ENCODE results near the gene APRT.
"Not testable (repeated sequence)": the region's sequence is repeated elsewhere in the genome, so short reads cannot be mapped to it uniquely, and the experiment has no call there.

The APRT gene

DNA sequence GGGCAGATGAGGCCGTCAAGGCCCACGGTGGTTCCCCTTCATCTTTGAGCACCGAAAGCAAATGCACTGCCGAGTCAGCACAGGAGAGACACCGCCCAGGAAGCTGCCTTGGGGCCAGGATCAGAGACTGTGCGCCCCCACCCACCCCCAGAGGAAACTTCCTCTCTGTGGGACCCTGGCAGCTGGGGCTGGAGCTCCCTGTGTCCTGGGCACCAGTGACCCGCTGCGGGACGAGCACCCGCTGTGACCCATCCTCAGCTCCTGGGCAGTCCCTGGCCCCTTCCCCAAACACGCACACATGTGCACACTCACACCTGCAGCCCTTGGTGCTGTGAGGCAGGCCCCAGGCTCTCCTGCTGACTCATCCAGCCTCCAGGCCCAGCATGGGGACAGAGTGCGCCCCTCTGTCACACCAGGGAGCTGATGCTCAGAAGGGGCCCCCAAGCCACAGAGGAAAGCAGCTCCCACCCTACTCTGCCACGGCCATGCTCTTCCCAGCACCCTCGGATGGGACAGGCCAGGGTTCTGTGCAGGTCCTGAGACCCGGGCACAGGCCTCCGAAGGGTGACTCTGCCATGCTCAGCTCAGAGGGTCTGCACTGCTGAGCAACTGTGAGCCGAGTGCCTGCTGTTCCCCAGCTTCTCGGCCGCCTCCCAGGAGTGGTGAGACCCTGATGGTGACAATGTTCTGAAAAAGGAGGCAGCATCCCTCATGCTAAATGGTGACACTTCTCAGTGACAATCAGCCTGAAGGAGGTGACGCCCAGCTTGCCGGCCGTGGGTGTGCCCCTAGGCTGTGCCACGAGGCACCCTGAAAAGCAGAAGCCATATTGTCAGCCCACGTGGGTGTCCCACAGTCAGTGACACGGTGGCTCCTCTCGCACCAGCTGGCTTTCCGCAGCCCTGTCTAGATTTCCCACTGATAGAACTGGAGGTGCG, 30.3 kb downstream of the APRT start:
- H3K4me1 Mint-ChIP-seq: peaks cover 61% of the 10 kb centered on the region
- ATAC-seq (peak; percentile 72), DNase-seq (ENCODE audit: low spot score in 2 of 2) (peak; percentile 53 to 83)
- no peaks in the 10 kb centered on the region for H3K9me3 Mint-ChIP-seq
- peak overlapping the region; percentile 79 for H3K4me3 Mint-ChIP-seq
- peak overlapping the region; percentile 98 for H3K27ac Mint-ChIP-seq
- H3K36me3 Mint-ChIP-seq: peaks cover 46% of the 10 kb centered on the region

GRCh38 chr16:88780142-88781062, 31.3 kb downstream of the APRT start:
- DNase-seq (ENCODE audit: low spot score in 2 of 2) (no peak), ATAC-seq (no peak)
- peak overlapping the region; percentile 79 for H3K4me3 Mint-ChIP-seq
- peaks cover 61% of the 10 kb centered on the region for H3K4me1 Mint-ChIP-seq
- peaks cover 55% of the 10 kb centered on the region for H3K36me3 Mint-ChIP-seq
- no peaks in the 10 kb centered on the region for H3K9me3 Mint-ChIP-seq
- H3K27ac Mint-ChIP-seq: peak overlapping the region; percentile 98

GRCh38 chr16:88779406-88780141, 32.2 kb downstream of the APRT start:
- Mint-ChIP-seq H3K4me3 (peak overlapping the region; percentile 79), H3K27ac (peak overlapping the region; percentile 98), H3K36me3 (peaks cover 58% of the 10 kb centered on the region), H3K9me3 (no peaks in the 10 kb centered on the region), H3K4me1 (peaks cover 66% of the 10 kb centered on the region)
- DNase-seq (ENCODE audit: low spot score in 2 of 2) (no peak), ATAC-seq (no peak)

DNA sequence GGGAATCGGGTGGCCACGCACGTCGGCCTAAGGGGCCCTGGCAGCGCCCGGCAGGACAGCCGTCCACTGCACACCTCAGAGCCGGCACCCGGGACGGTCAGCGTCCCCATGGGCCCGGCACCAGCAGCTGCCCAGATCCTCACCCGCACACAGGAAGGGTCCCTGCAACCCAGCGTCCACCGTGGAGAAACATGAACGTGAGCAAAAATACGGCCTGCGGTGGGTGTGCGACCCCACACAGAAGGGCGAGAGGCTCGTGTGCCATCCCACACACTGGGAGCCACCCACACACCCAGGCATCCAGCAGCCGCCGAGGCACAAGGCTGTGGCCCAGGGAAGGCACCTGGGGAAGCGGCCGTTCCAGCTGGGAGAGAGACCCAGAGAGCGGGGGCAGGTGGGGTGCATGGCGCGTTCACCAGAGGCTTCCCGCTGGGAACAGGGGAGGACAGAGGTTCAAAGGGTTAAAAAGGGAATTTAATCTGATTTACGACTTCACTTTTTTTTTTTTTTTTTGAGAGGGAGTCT, 33.1 kb downstream of the APRT start:
- peak overlapping the region; percentile 82 for H3K27ac Mint-ChIP-seq
- no peaks in the 10 kb centered on the region for H3K9me3 Mint-ChIP-seq
- DNase-seq (ENCODE audit: low spot score in 2 of 2) (no peak), ATAC-seq (no peak)
- H3K4me3 Mint-ChIP-seq: peak overlapping the region; percentile 79
- H3K4me1 Mint-ChIP-seq: peaks cover 72% of the 10 kb centered on the region
- peaks cover 68% of the 10 kb centered on the region for H3K36me3 Mint-ChIP-seq

DNA sequence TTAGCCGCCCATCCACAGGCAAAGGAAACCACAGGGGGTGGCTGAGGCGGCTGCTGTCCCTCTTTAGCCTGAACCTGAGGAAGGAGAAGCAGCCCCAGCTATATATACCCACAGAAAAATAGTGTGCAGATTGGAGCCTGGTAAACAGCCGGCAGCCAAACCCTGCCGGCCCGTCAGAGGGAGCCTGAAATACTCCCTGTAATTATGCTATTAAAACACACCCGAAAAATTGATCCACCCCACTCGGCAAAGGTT, 33.5 kb downstream of the APRT start:
- peaks cover 72% of the 10 kb centered on the region for H3K4me1 Mint-ChIP-seq
- H3K27ac Mint-ChIP-seq: peak overlapping the region; percentile 82
- ATAC-seq: no peak
- peaks cover 68% of the 10 kb centered on the region for H3K36me3 Mint-ChIP-seq
- DNase-seq (ENCODE audit: low spot score in 2 of 2): no peak
- no peaks in the 10 kb centered on the region for H3K9me3 Mint-ChIP-seq
- peak overlapping the region; percentile 79 for H3K4me3 Mint-ChIP-seq

- peaks cover 68% of the 10 kb centered on the region for H3K4me1 Mint-ChIP-seq
- H3K9me3 Mint-ChIP-seq: no peaks in the 10 kb centered on the region
- peak overlapping the region; percentile 82 for H3K27ac Mint-ChIP-seq
- H3K4me3 Mint-ChIP-seq: peak overlapping the region; percentile 79
- H3K36me3 Mint-ChIP-seq: peaks cover 62% of the 10 kb centered on the region
- DNase-seq (ENCODE audit: low spot score in 2 of 2) (no peak), ATAC-seq (no peak)
Observed at GRCh38 chr16:88777471-88778270, 34.1 kb downstream of the APRT start.

- peaks cover 54% of the 10 kb centered on the region for H3K36me3 Mint-ChIP-seq
- peak overlapping the region; percentile 84 for H3K27ac Mint-ChIP-seq
- no peak for DNase-seq (ENCODE audit: low spot score in 2 of 2)
- H3K4me3 Mint-ChIP-seq: no peak overlapping the region
- no peaks in the 10 kb centered on the region for H3K9me3 Mint-ChIP-seq
- no peak for ATAC-seq
- peaks cover 49% of the 10 kb centered on the region for H3K4me1 Mint-ChIP-seq
Observed at GRCh38 chr16:88775825-88776224, 35.9 kb downstream of the APRT start.

- DNase-seq (ENCODE audit: low spot score in 2 of 2): no peak
- Mint-ChIP-seq H3K4me1 (peaks cover 47% of the 10 kb centered on the region), H3K4me3 (no peak overlapping the region), H3K36me3 (peaks cover 48% of the 10 kb centered on the region), H3K27ac (peak overlapping the region; percentile 84), H3K9me3 (no peaks in the 10 kb centered on the region)
- ATAC-seq: no peak
Observed at GRCh38 chr16:88774544-88775393, 37.0 kb downstream of the APRT start.

DNA sequence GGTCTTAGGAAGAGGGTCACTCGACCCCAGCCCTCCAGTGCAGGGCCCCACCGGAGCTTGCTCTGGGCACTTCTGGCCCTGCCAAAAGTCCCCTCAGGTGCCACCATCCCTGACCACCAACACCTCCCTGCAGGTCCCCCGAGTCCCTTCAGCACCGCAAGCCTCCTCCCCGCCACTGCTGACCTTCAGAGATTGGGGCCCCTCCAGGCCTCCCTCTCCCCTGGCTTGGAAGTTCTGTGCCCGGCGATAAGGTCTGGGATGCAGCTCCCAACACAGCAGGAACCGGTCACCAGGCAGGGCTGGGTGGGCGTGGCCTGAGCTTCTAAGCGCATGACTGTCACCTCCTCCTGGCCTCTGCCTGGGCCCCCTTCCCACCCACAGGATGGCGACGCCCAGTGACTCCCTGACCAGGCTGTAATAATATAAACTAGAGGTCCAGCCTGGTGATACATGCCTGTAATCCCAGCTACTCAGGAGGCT, 37.9 kb downstream of the APRT start:
- peak overlapping the region; percentile 84 for H3K27ac Mint-ChIP-seq
- no peaks in the 10 kb centered on the region for H3K9me3 Mint-ChIP-seq
- peaks cover 57% of the 10 kb centered on the region for H3K36me3 Mint-ChIP-seq
- H3K4me3 Mint-ChIP-seq: no peak overlapping the region
- H3K4me1 Mint-ChIP-seq: peaks cover 48% of the 10 kb centered on the region
- no peak for DNase-seq (ENCODE audit: low spot score in 2 of 2)
- ATAC-seq: no peak

- H3K4me3 Mint-ChIP-seq: no peak overlapping the region
- H3K4me1 Mint-ChIP-seq: peaks cover 45% of the 10 kb centered on the region
- peak overlapping the region; percentile 84 for H3K27ac Mint-ChIP-seq
- ATAC-seq (no peak), DNase-seq (ENCODE audit: low spot score in 2 of 2) (no peak)
- no peaks in the 10 kb centered on the region for H3K9me3 Mint-ChIP-seq
- peaks cover 53% of the 10 kb centered on the region for H3K36me3 Mint-ChIP-seq
Observed at GRCh38 chr16:88772871-88773811, 38.6 kb downstream of the APRT start.

GRCh38 chr16:88771781-88772180, 39.9 kb downstream of the APRT start:
- not testable (repeated sequence) for H3K27ac Mint-ChIP-seq; H3K4me3 Mint-ChIP-seq; DNase-seq (ENCODE audit: low spot score in 2 of 2); H3K9me3 Mint-ChIP-seq; ATAC-seq
- Mint-ChIP-seq H3K4me1 (peaks cover 50% of the 10 kb centered on the region), H3K36me3 (peaks cover 41% of the 10 kb centered on the region)

DNA sequence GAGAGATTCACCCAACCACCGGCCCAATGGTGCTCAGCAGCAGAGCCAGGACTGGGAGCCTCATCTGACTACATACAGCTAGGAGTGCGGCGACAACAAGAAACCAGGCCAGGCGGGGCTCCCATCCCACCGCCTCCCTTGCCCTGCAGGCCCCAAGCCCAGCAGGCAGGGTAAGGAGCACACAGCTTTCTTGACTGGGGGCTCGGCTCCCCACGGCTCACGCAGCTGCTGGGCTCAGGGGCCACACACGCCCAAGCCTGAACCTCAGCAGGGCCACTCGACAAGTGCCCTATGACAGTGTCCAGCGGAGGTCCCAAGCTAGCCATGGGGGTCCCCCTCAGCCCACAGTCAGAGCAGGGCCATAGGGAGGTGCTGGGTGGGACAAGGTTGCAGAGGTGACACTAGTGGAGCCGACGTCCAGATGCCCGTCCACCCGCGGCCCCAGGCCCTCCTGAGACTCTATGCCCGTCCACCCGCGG, 40.4 kb downstream of the APRT start:
- no peak for DNase-seq (ENCODE audit: low spot score in 2 of 2)
- Mint-ChIP-seq H3K4me3 (peak overlapping the region; percentile 29), H3K36me3 (peaks cover 39% of the 10 kb centered on the region), H3K9me3 (no peaks in the 10 kb centered on the region), H3K27ac (peak overlapping the region; percentile 68), H3K4me1 (peaks cover 55% of the 10 kb centered on the region)
- ATAC-seq: no peak

Measured in stimulated activated effector memory CD8-positive, alpha-beta T cell treated with anti-CD3 and anti-CD28 coated beads, Interleukin-12 subunit alpha, Interleukin-12 subunit beta, amount 100 ng/mL, for 72 hours (primary cell).